CD14-positive monocyte (primary cell): Measurements from ENCODE around the gene ITGA6. TPM values are rescaled to one million over a fixed set of nuclear protein-coding genes. Genes with fewer than 3 reads are reported as not detected.

Experiments
- DNase-seq, 3 donors: peaks; one replicate each; pipeline ENCODE4 v3.0.0-alpha.2; 2011 to 2022
- H2AFZ ChIP-seq: 2 replicates; pipeline ENCODE4 v1.6.0; 2012; ENCODE audit warnings: mild to moderate bottlenecking, low read depth, low read length, inconsistent platforms; ENCODE audit not compliant: insufficient read depth, poor library complexity, severe bottlenecking
- H3K27ac ChIP-seq, 2 donors: 1 replicate in 1 of 2; 2 replicates in 1 of 2; pipeline ENCODE4 v1.5.1; 2012 to 2013; ENCODE audit warnings: low read length in 2 of 2, control low read depth in 1 of 2, inconsistent platforms in 1 of 2, low read depth in 1 of 2, mild to moderate bottlenecking in 1 of 2
- H3K27me3 ChIP-seq, 2 donors: one replicate each; pipeline versions ENCODE4 v1.6.0 to v1.6.1; 2011 to 2013; ENCODE audit warnings: low read length in 2 of 2; ENCODE audit not compliant: control insufficient read depth in 2 of 2, insufficient read depth in 2 of 2
- H3K36me3 ChIP-seq, 2 donors: replicated peaks in 1 of 2; 1 replicate in 1 of 2; 2 replicates in 1 of 2; pipeline versions ENCODE4 v1.5.1 to v1.6.1; 2012 to 2013; ENCODE audit warnings: low read length in 2 of 2, control low read depth in 1 of 2, inconsistent platforms in 1 of 2, mild to moderate bottlenecking in 1 of 2; ENCODE audit not compliant: insufficient read depth in 2 of 2, control insufficient read depth in 1 of 2
- H3K4me1 ChIP-seq, 2 donors: 1 replicate in 1 of 2; 2 replicates in 1 of 2; pipeline versions ENCODE4 v1.5.1 to v1.6.1; 2012 to 2013; ENCODE audit warnings: low read length in 2 of 2, control low read depth in 1 of 2, inconsistent platforms in 1 of 2, mild to moderate bottlenecking in 1 of 2, moderate library complexity in 1 of 2; ENCODE audit not compliant: insufficient read depth in 2 of 2, control insufficient read depth in 1 of 2
- H3K4me2 ChIP-seq: replicated peaks from 2 replicates; pipeline ENCODE3; 2012; ENCODE audit warnings: low read length, moderate library complexity, mild to moderate bottlenecking; ENCODE audit not compliant: poor library complexity, severe bottlenecking; ENCODE audit errors: extremely low read depth
- H3K4me3 ChIP-seq, 3 experiments: fragments of 200-600 bp in 1 of 3; sonication (generic) in 1 of 3; replicated peaks in 1 of 3; 1 replicate in 2 of 3; 2 replicates in 1 of 3; pipeline ENCODE4 v1.5.1; 2011 to 2013; ENCODE audit warnings: low read length in 3 of 3, mild to moderate bottlenecking in 3 of 3, control low read depth in 2 of 3, low read depth in 2 of 3, inconsistent platforms in 1 of 3, moderate library complexity in 1 of 3
- H3K79me2 ChIP-seq: 2 replicates; pipeline ENCODE4 v1.6.0; 2012; ENCODE audit warnings: mild to moderate bottlenecking, control low read depth, inconsistent platforms, low read length, moderate library complexity; ENCODE audit not compliant: insufficient read depth
- H3K9ac ChIP-seq: 2 replicates; pipeline ENCODE4 v1.6.0; 2017; ENCODE audit warnings: low read length, mild to moderate bottlenecking; ENCODE audit not compliant: insufficient read depth, poor library complexity, severe bottlenecking
- H3K9me3 ChIP-seq, 2 donors: replicated peaks in 1 of 2; 1 replicate in 1 of 2; 2 replicates in 1 of 2; pipeline versions ENCODE4 v1.5.1 to v1.6.1; 2012 to 2013; ENCODE audit warnings: low read length in 2 of 2, control low read depth in 1 of 2; ENCODE audit not compliant: control insufficient read depth in 1 of 2, insufficient read depth in 1 of 2
- H4K20me1 ChIP-seq: 2 replicates; pipeline ENCODE4 v1.6.0; 2012; ENCODE audit warnings: mild to moderate bottlenecking, low read length, control low read depth, moderate library complexity; ENCODE audit not compliant: insufficient read depth
- H3K27ac Mint-ChIP-seq, 7 donors: one replicate each; pipeline ENCODE4 v1.8.0; 2020; ENCODE audit warnings: mild to moderate bottlenecking in 7 of 7, mixed read lengths in 7 of 7, moderate library complexity in 6 of 7, inconsistent platforms in 2 of 7
- H3K27me3 Mint-ChIP-seq, 3 donors: one replicate each; pipeline ENCODE4 v1.8.0; 2021 to 2022; ENCODE audit warnings: low read depth in 3 of 3, mild to moderate bottlenecking in 3 of 3, mixed read lengths in 3 of 3, moderate library complexity in 3 of 3, inconsistent platforms in 1 of 3
- H3K36me3 Mint-ChIP-seq, 2 donors: one replicate each; pipeline ENCODE4 v1.8.0; 2020; ENCODE audit warnings: mixed read lengths in 2 of 2, inconsistent platforms in 1 of 2, mild to moderate bottlenecking in 1 of 2
- H3K4me1 Mint-ChIP-seq: one replicate; pipeline ENCODE4 v1.8.0; 2020; ENCODE audit warnings: mild to moderate bottlenecking, mixed read lengths
- H3K4me3 Mint-ChIP-seq, 2 donors: one replicate each; pipeline ENCODE4 v1.8.0; 2020; ENCODE audit warnings: mild to moderate bottlenecking in 2 of 2, mixed read lengths in 2 of 2, moderate library complexity in 1 of 2
- H3K9me3 Mint-ChIP-seq, 7 donors: one replicate each; pipeline ENCODE4 v1.8.0; 2020 to 2022; ENCODE audit warnings: mixed read lengths in 7 of 7, mild to moderate bottlenecking in 6 of 7, moderate library complexity in 6 of 7, inconsistent platforms in 2 of 7
- CTCF ChIP-seq: fragments of 200-600 bp; IDR thresholded peaks from one replicate; pipeline ENCODE4 v1.8.0; 2022; ENCODE audit warnings: antibody characterized with exemption, mild to moderate bottlenecking
- WGBS: methylation state at CpG from one replicate; pipeline ENCODE4 v1.1.5; 2013; ENCODE audit warnings: missing lambda C conversion rate; ENCODE audit not compliant: insufficient coverage; 5-methylcytosine and 5-hydroxymethylcytosine counted together
- intact Hi-C, 2 donors: fragments of 100-400 bp; cut with micrococcal nuclease; formaldehyde crosslinking; loops; one replicate each; pipeline versions ENCODE4 v1.15.0 to v1.15.1; 2023
- polyA plus RNA-seq, 3 donors: library from polyadenylated mRNA; depleted of rRNA in 1 of 3; unstranded in 2 of 3; stranded (reverse) in 1 of 3; fragments of 300-500 nt in 2 of 3; fragments of >200 nt in 1 of 3; fragmentation: Illumina TruSeq in 2 of 3; gene quantifications; 1 replicate in 2 of 3; 2 replicates in 1 of 3; pipeline ENCODE4 v1.2.3, GENCODE V29; 2012 to 2021

Gene ITGA6
- polyA plus RNA-seq, 3 donors: 0.01 to 0.36 (median 0.20) TPM

- H3K4me1 ChIP-seq: peaks cover 0 to 13% of the 10 kb centered on the region in 2 donors
- TF ChIP-seq CTCF: no peak
- 90% methylated on average over 2 of the region's 3 CpGs for WGBS
Observed at GRCh38 chr2:172448544-172449267, 21.3 kb downstream of the ITGA6 start.

GRCh38 chr2:172449911-172450550 is 22.6 kb downstream of the ITGA6 start:
- no peaks in the 10 kb centered on the region for H3K79me2 ChIP-seq
- Mint-ChIP-seq H3K4me3 (no peak overlapping the region), H3K27ac (peak overlapping the region in 1 of 7 donors; percentile 9), H3K36me3 (no peaks in the 10 kb centered on the region), H3K27me3 (peaks cover 5 to 9% (median 8%) of the 10 kb centered on the region in 3 donors), H3K4me1 (peaks cover 18% of the 10 kb centered on the region), H3K9me3 (peaks cover 0 to 6% (median 0%) of the 10 kb centered on the region in 7 donors)
- no peaks in the 10 kb centered on the region for H4K20me1 ChIP-seq
- H3K4me1 ChIP-seq: peaks cover 3 to 17% of the 10 kb centered on the region in 2 donors
- no peak overlapping the region for H3K4me2 ChIP-seq
- no peaks in the 10 kb centered on the region for H3K9me3 ChIP-seq
- H2AFZ ChIP-seq: no peak overlapping the region
- intact Hi-C loops: no loop called here
- no peak overlapping the region for H3K27ac ChIP-seq
- WGBS: 97% methylated on average over 8 of the region's 8 CpGs
- peaks cover 0 to 5% of the 10 kb centered on the region in 2 donors for H3K27me3 ChIP-seq
- no peaks in the 10 kb centered on the region for H3K36me3 ChIP-seq
- no peak overlapping the region for H3K9ac ChIP-seq
- no peak for DNase-seq
- TF ChIP-seq CTCF: no peak
- no peak overlapping the region for H3K4me3 ChIP-seq

More at GRCh38 chr2:172448544-172449267, 21.3 kb downstream of the ITGA6 start:
- Mint-ChIP-seq H3K9me3 (peaks cover 0 to 6% (median 0%) of the 10 kb centered on the region in 7 donors), H3K4me1 (peaks cover 10% of the 10 kb centered on the region), H3K36me3 (no peaks in the 10 kb centered on the region), H3K27ac (no peak overlapping the region), H3K27me3 (peaks cover 4 to 11% (median 8%) of the 10 kb centered on the region in 3 donors), H3K4me3 (no peak overlapping the region)
- Histone ChIP-seq H3K36me3 (no peaks in the 10 kb centered on the region), H3K9me3 (no peaks in the 10 kb centered on the region), H2AFZ (no peak overlapping the region), H4K20me1 (no peaks in the 10 kb centered on the region), H3K79me2 (no peaks in the 10 kb centered on the region), H3K27ac (no peak overlapping the region), H3K4me3 (no peak overlapping the region), H3K4me2 (no peak overlapping the region), H3K27me3 (peaks cover 0 to 3% of the 10 kb centered on the region in 2 donors), H3K9ac (no peak overlapping the region)
- intact Hi-C loops: no loop called here
- DNase-seq: no peak
